GM12872 (cell line): ENCODE measurements around the gene ATP12A.

Experiments
- TF ChIP-seq, protein P1 (sequence below): IDR thresholded peaks from 3 replicates; pipeline ENCODE4 v1.5.1; 2011; ENCODE audit warnings: low read depth, mild to moderate bottlenecking, low read length, moderate library complexity; ENCODE audit not compliant: insufficient read depth

Gene ATP12A

GRCh38 chr13:24672141-24673132 is 7.8 kb upstream of the ATP12A start:
- TF ChIP-seq, protein P1, sequence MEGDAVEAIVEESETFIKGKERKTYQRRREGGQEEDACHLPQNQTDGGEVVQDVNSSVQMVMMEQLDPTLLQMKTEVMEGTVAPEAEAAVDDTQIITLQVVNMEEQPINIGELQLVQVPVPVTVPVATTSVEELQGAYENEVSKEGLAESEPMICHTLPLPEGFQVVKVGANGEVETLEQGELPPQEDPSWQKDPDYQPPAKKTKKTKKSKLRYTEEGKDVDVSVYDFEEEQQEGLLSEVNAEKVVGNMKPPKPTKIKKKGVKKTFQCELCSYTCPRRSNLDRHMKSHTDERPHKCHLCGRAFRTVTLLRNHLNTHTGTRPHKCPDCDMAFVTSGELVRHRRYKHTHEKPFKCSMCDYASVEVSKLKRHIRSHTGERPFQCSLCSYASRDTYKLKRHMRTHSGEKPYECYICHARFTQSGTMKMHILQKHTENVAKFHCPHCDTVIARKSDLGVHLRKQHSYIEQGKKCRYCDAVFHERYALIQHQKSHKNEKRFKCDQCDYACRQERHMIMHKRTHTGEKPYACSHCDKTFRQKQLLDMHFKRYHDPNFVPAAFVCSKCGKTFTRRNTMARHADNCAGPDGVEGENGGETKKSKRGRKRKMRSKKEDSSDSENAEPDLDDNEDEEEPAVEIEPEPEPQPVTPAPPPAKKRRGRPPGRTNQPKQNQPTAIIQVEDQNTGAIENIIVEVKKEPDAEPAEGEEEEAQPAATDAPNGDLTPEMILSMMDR = no peak

GRCh38 chr13:24675806-24676570 is 4.2 kb upstream of the ATP12A start:
- TF ChIP-seq, protein P1 = no peak

- TF ChIP-seq, protein P1 = no peak
Observed at GRCh38 chr13:24678151-24678550, 2.1 kb upstream of the ATP12A start.

- TF ChIP-seq, protein P1 = no peak
Observed at GRCh38 chr13:24679686-24680085, 522 bp upstream of the ATP12A start.

- TF ChIP-seq, protein P1 = no peak
Observed at GRCh38 chr13:24680921-24681604, 855 bp downstream of the ATP12A start.

DNA sequence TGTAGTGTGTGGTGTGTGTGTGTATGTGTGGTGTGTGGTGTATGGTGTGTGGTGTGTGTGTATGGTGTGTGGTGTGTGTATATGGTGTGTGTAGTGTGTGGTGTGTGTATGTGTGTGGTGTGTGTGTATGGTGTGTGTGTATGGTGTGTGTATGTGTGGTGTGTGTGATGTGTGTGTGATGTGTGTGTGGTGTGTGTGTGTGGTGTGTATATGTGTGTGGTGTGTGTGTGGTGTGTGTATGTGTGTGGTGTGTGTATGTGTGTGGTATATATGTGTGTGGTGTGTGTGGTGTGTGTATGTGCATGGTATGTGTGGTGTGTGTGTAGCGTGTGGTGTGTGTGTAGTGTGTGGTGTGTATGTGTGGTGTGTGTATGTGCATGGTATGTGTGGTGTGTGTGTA is 1.7 kb downstream of the ATP12A start:
- TF ChIP-seq, protein P1 = no peak

DNA sequence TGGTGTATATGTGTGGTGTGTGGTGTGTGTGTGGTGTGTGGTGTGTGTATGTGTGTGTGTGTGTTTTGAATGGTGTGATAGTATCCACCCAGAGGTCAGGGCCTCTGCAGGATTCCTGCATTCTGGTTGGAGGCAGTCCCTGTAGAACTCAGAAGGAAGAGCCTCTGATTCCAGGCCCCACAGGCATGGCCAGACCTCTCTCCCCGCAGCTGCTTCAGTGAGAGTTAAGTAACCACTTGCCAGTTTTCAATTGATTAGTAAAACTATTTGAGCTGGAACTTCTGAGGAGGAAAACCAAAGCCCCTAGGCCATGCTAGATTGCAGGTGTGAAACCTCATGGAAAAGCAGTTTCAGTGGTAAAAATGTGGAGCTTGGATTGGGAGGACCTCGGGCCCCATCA is 2.1 kb downstream of the ATP12A start:
- TF ChIP-seq, protein P1 = no peak
